ENCODE results near the gene SLC2A4RG. TPM values are rescaled to one million over a fixed set of nuclear protein-coding genes. Genes with fewer than 3 reads are reported as not detected.
A peak's percentile ranks its signal among the peaks of the same experiment; 100 is the strongest.

Gene SLC2A4RG
- total RNA-seq, 1 experiment from 2014 or later: 105 TPM

GRCh38 chr20:63696306-63696627 is 43.3 kb upstream of the SLC2A4RG start:
- peak; percentile 90 for DNase-seq (ENCODE audit: unreplicated experiment)
- no TSS peak for BruUV-seq (replicated peaks)
- Mint-ChIP-seq H3K27ac (ENCODE audit: low read depth, unreplicated experiment) (peak overlapping the region; percentile 51), H3K36me3 (ENCODE audit: insufficient read depth, unreplicated experiment) (peaks cover 63% of the 10 kb centered on the region), H3K4me1 (ENCODE audit: insufficient read depth, unreplicated experiment) (peaks cover 17% of the 10 kb centered on the region), H3K9me3 (ENCODE audit: unreplicated experiment) (no peaks in the 10 kb centered on the region), H3K4me3 (ENCODE audit: unreplicated experiment) (peak overlapping the region; percentile 72), H3K27me3 (ENCODE audit: insufficient read depth, unreplicated experiment) (no peaks in the 10 kb centered on the region)
- ChIA-PET POLR2A (interaction anchor here (1.3 to 5.4 kb wide), 6 partner anchors 11 to 260 kb away, joined by 3 to 79 read pairs (median 18); partner anchors contain the start of genes ARFRP1, PPDPF, TPD52L2 and UCKL1), CTCF (interaction anchor here (1.2 kb wide), 1 partner anchor 10 kb away, joined by 4 read pairs; no protein-coding TSS in a partner anchor)
- no peak for TF ChIP-seq CTCF (IDR thresholded peaks at IDR 0.05; ENCODE audit: unreplicated experiment)
- intact Hi-C loops (cut with micrococcal nuclease): loop anchor here (2.0 to 5.0 kb wide), 3 partner anchors 39 to 159 kb away; partner anchors contain the start of genes PTK6 and RTEL1

GRCh38 chr20:63696628-63697356 is 42.8 kb upstream of the SLC2A4RG start, which contains the start of gene TNFRSF6B:
Gene TNFRSF6B, plus strand, starts transcription at chr20:63696652. Its CDS starts 116 bp downstream, at chr20:63696768.
- DNase-seq (ENCODE audit: unreplicated experiment): peak; percentile 43
- Mint-ChIP-seq H3K27ac (ENCODE audit: low read depth, unreplicated experiment) (peak within 1 kb of the TSS; percentile 51), H3K36me3 (ENCODE audit: insufficient read depth, unreplicated experiment) (peaks cover 58% of the 10 kb centered on the region), H3K4me1 (ENCODE audit: insufficient read depth, unreplicated experiment) (peaks cover 12% of the 10 kb centered on the region), H3K9me3 (ENCODE audit: unreplicated experiment) (no peaks in the 10 kb centered on the region), H3K4me3 (ENCODE audit: unreplicated experiment) (peak within 1 kb of the TSS; percentile 72), H3K27me3 (ENCODE audit: insufficient read depth, unreplicated experiment) (no peaks in the 10 kb centered on the region)
- no peak for TF ChIP-seq CTCF (IDR thresholded peaks at IDR 0.05; ENCODE audit: unreplicated experiment)
- BruUV-seq (replicated peaks): TSS peak; percentile 71
- POLR2A ChIA-PET: interaction anchor here (0.9 to 5.4 kb wide), 14 partner anchors 11 to 260 kb away, joined by 3 to 79 read pairs (median 8); partner anchors contain the start of genes ARFRP1, PPDPF, PTK6 and RTEL1
- CTCF ChIA-PET: interaction anchor here (0.6 to 1.2 kb wide), 3 partner anchors 9 to 560 kb away, joined by 4 to 5 read pairs (median 4); no protein-coding TSS in a partner anchor
- intact Hi-C loops (cut with micrococcal nuclease): loop anchor here (2.0 to 5.0 kb wide), 3 partner anchors 39 to 159 kb away; partner anchors contain the start of genes PTK6 and RTEL1

- Mint-ChIP-seq H3K4me1 (ENCODE audit: insufficient read depth, unreplicated experiment) (peaks cover 12% of the 10 kb centered on the region), H3K27me3 (ENCODE audit: insufficient read depth, unreplicated experiment) (no peaks in the 10 kb centered on the region), H3K4me3 (ENCODE audit: unreplicated experiment) (peak overlapping the region; percentile 72), H3K9me3 (ENCODE audit: unreplicated experiment) (no peaks in the 10 kb centered on the region), H3K36me3 (ENCODE audit: insufficient read depth, unreplicated experiment) (peaks cover 59% of the 10 kb centered on the region), H3K27ac (ENCODE audit: low read depth, unreplicated experiment) (peak overlapping the region; percentile 51)
- TF ChIP-seq CTCF (IDR thresholded peaks at IDR 0.05; ENCODE audit: unreplicated experiment): no peak
- intact Hi-C loops (cut with micrococcal nuclease): loop anchor here (2.0 to 5.0 kb wide), 3 partner anchors 40 to 160 kb away; partner anchors contain the start of genes PTK6 and RTEL1
- ChIA-PET CTCF (interaction anchor here (0.6 to 2.0 kb wide), 4 partner anchors 9 to 559 kb away, joined by 4 to 7 read pairs (median 4); partner anchors contain the start of genes ARFRP1 and ZGPAT), POLR2A (interaction anchor here (0.6 to 5.4 kb wide), 17 partner anchors 10 to 259 kb away, joined by 3 to 79 read pairs (median 9); partner anchors contain the start of genes ARFRP1, PPDPF, PTK6 and RTEL1)
- BruUV-seq (replicated peaks): no TSS peak
- peak; percentile 39 for DNase-seq (ENCODE audit: unreplicated experiment)
Measured at GRCh38 chr20:63697357-63697867, 42.2 kb upstream of the SLC2A4RG start.
